ENCODE measurements around the gene LY6G6F. TPM values are rescaled to one million over a fixed set of nuclear protein-coding genes. Genes with fewer than 3 reads are reported as not detected.

The LY6G6F gene
- total and polyA plus RNA-seq, 2 of the 13 experiments (the other 11 are each of a cell fraction or from before 2014, with no cell fraction given), result not detected

- TF ChIP-seq, protein P1, sequence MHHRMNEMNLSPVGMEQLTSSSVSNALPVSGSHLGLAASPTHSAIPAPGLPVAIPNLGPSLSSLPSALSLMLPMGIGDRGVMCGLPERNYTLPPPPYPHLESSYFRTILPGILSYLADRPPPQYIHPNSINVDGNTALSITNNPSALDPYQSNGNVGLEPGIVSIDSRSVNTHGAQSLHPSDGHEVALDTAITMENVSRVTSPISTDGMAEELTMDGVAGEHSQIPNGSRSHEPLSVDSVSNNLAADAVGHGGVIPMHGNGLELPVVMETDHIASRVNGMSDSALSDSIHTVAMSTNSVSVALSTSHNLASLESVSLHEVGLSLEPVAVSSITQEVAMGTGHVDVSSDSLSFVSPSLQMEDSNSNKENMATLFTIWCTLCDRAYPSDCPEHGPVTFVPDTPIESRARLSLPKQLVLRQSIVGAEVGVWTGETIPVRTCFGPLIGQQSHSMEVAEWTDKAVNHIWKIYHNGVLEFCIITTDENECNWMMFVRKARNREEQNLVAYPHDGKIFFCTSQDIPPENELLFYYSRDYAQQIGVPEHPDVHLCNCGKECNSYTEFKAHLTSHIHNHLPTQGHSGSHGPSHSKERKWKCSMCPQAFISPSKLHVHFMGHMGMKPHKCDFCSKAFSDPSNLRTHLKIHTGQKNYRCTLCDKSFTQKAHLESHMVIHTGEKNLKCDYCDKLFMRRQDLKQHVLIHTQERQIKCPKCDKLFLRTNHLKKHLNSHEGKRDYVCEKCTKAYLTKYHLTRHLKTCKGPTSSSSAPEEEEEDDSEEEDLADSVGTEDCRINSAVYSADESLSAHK (CRISPR knock-in tag; IDR thresholded peaks at IDR 0.05; ENCODE audit: borderline replicate concordance), result no peak; the same call in 1 of the 2 replicates
- TF ChIP-seq, protein P2, sequence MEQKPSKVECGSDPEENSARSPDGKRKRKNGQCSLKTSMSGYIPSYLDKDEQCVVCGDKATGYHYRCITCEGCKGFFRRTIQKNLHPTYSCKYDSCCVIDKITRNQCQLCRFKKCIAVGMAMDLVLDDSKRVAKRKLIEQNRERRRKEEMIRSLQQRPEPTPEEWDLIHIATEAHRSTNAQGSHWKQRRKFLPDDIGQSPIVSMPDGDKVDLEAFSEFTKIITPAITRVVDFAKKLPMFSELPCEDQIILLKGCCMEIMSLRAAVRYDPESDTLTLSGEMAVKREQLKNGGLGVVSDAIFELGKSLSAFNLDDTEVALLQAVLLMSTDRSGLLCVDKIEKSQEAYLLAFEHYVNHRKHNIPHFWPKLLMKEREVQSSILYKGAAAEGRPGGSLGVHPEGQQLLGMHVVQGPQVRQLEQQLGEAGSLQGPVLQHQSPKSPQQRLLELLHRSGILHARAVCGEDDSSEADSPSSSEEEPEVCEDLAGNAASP (CRISPR knock-in tag; IDR thresholded peaks at IDR 0.05; ENCODE audit: borderline replicate concordance), result peak; percentile 57; the same call in 1 of the 2 replicates
- TF ChIP-seq KLF16 (CRISPR knock-in tag; IDR thresholded peaks at IDR 0.05), result peak in 1 of 2 experiments; percentile 98; a peak in 2 of 4 replicates
- no peak for TF ChIP-seq EZH2 (conservative IDR thresholded peaks at IDR 0.05; ENCODE audit: low read depth, low read length)
- no peak for TF ChIP-seq ZNF562 (CRISPR knock-in tag; IDR thresholded peaks at IDR 0.05; ENCODE audit: borderline replicate concordance)
- TF ChIP-seq YEATS4 (CRISPR knock-in tag; IDR thresholded peaks at IDR 0.05; ENCODE audit: borderline replicate concordance), result peak; percentile 73
- TF ChIP-seq KDM5A (IDR thresholded peaks at IDR 0.05; ENCODE audit: borderline replicate concordance, low read length), result peak; percentile 74; the same call in 1 of the 2 replicates
- TF ChIP-seq HMGXB3 (CRISPR knock-in tag; IDR thresholded peaks at IDR 0.05; ENCODE audit: borderline replicate concordance), result peak; percentile 64; the same call in 1 of the 2 replicates
- TF ChIP-seq SOX13 (IDR thresholded peaks at IDR 0.05), result peak; percentile 16; the same call in 1 of the 2 replicates
- peak in 1 of 2 experiments; percentile 20; a peak in 2 of 4 replicates for TF ChIP-seq SOX13 (CRISPR knock-in tag; conservative IDR thresholded peaks at IDR 0.05 in 1 of 2, IDR thresholded peaks at IDR 0.05 in 1 of 2)
- TF ChIP-seq ZNF768 (CRISPR knock-in tag; IDR thresholded peaks at IDR 0.05), result peak; percentile 22; the same call in 1 of the 2 replicates
- peak; percentile 59 for TF ChIP-seq FOXP4 (CRISPR knock-in tag; IDR thresholded peaks at IDR 0.05)
- TF ChIP-seq YEATS2 (CRISPR knock-in tag; IDR thresholded peaks at IDR 0.05; ENCODE audit: borderline replicate concordance), result peak; percentile 47; the same call in 1 of the 2 replicates
- TF ChIP-seq PBX3 (CRISPR knock-in tag; IDR thresholded peaks at IDR 0.05; ENCODE audit: borderline replicate concordance), result 0 out of 2 replicates have a peak, but pooled peaks have one; percentile 26
- peak; percentile 54; the same call in 1 of the 2 replicates for TF ChIP-seq ISL2 (CRISPR knock-in tag; IDR thresholded peaks at IDR 0.05)
- TF ChIP-seq ZNF720 (CRISPR knock-in tag; IDR thresholded peaks at IDR 0.05), result no peak
- peak; percentile 71 for TF ChIP-seq GATAD2A (CRISPR knock-in tag; IDR thresholded peaks at IDR 0.05)
- peak; percentile 91 for TF ChIP-seq ZNF605 (CRISPR knock-in tag; IDR thresholded peaks at IDR 0.05)
Measured at GRCh38 chr6:31729515-31729978, 22.9 kb downstream of the LY6G6F start (continued).
